Measurements from ENCODE around the gene A1BG.

A1BG gene

GRCh38 chr19:58304748-58305064 is 48.6 kb downstream of the A1BG start:
- DNase-seq (ENCODE audit: extremely low read depth in 1 of 2, low read depth in 1 of 2) = no peak

GRCh38 chr19:58304255-58304654 is 49.0 kb downstream of the A1BG start:
- no peak for DNase-seq (ENCODE audit: extremely low read depth in 1 of 2, low read depth in 1 of 2)

GRCh38 chr19:58300620-58301019 is 52.7 kb downstream of the A1BG start:
- no peak for DNase-seq (ENCODE audit: extremely low read depth in 1 of 2, low read depth in 1 of 2)

- no peak for DNase-seq (ENCODE audit: extremely low read depth in 1 of 2, low read depth in 1 of 2)
Measured at GRCh38 chr19:58296104-58296503, 57.2 kb downstream of the A1BG start.
